ENCODE results near the gene BTBD9.

The BTBD9 gene

DNA sequence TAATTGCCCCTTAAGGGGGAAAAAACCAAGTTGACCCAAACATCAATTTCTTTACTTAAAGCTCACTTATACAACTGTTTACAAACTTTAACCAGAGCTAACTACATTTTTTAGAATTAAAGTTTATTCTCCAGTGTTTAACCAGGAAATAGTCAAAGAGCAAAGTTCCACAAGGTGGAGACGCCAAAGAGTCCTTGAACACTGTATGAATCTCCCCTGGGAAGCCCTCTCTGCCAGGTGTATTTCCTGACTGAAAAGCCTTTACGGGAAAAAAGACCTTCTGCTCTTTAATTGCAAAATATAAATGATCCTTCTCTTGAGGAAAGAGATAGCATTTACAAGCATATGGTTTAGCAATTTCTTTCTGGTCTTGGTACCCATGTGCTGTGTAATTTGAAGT is 36.2 kb downstream of the BTBD9 start:
- Histone ChIP-seq H3K4me3 (ENCODE audit: low read depth, low read length) (no peak overlapping the region), H3K27ac (no peak overlapping the region), H3K36me3 (no peaks in the 10 kb centered on the region), H3K27me3 (ENCODE audit: insufficient read depth, low read depth, severe bottlenecking) (no peaks in the 10 kb centered on the region), H3K9me3 (ENCODE audit: severe bottlenecking) (no peaks in the 10 kb centered on the region)
- DNase-seq, result no peak
- TF ChIP-seq, protein P1, sequence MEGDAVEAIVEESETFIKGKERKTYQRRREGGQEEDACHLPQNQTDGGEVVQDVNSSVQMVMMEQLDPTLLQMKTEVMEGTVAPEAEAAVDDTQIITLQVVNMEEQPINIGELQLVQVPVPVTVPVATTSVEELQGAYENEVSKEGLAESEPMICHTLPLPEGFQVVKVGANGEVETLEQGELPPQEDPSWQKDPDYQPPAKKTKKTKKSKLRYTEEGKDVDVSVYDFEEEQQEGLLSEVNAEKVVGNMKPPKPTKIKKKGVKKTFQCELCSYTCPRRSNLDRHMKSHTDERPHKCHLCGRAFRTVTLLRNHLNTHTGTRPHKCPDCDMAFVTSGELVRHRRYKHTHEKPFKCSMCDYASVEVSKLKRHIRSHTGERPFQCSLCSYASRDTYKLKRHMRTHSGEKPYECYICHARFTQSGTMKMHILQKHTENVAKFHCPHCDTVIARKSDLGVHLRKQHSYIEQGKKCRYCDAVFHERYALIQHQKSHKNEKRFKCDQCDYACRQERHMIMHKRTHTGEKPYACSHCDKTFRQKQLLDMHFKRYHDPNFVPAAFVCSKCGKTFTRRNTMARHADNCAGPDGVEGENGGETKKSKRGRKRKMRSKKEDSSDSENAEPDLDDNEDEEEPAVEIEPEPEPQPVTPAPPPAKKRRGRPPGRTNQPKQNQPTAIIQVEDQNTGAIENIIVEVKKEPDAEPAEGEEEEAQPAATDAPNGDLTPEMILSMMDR (IDR thresholded peaks at IDR 0.05; ENCODE audit: low read depth, low read length), result no peak

DNA sequence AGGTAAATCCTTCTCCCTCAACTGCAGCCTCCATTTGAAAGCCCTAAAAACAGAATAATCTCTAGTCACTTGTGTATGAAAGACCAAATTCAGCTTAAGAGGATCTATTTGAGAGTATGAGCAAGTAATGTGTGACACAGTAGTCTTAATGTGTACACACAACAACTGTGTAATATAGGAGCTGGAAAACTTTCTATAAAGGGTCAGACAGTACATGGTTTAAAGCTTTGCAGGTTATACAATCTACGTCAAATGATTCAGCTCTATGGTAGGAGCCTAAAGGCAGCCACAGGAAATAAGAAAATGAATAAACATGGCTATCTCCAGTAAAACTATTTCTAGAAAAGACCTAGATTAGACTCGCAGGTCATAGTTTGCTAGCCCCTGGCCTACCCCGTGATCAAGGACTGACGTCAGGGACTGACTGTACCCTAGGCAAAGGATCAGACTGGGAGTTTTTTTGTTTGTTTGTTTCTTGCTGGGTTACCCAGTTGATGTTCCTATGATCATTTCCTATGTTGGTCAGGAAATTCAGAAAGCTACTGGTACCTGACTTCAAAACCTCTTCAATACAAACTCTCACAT is 39.7 kb downstream of the BTBD9 start:
- no peaks in the 10 kb centered on the region for H3K9me3 ChIP-seq (ENCODE audit: severe bottlenecking)
- H3K4me3 ChIP-seq (ENCODE audit: low read depth, low read length), result no peak overlapping the region
- no peak overlapping the region for H3K27ac ChIP-seq
- TF ChIP-seq, protein P1 (IDR thresholded peaks at IDR 0.05; ENCODE audit: low read depth, low read length), result no peak
- DNase-seq, result no peak
- H3K36me3 ChIP-seq, result no peaks in the 10 kb centered on the region
- H3K27me3 ChIP-seq (ENCODE audit: insufficient read depth, low read depth, severe bottlenecking), result no peaks in the 10 kb centered on the region

DNA sequence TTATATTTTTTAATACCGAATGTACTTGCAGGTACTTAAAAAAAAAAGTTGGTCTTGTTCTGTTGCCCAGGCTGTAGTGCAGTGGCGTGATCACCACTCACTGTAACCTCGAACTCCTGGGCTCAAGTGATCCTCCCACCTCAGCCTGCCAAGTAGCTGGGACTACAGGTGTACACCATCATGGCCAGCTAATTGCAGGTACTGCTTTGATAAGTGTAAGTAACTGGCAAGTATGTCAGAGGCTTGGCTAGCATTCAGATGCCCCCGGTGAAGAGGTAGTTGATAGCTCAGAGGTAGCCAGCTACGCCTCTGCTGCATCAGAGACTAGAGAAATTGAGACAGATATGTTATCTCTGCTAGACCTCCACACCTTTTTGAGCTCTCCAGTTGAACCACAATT is 40.5 kb downstream of the BTBD9 start:
- no peak for DNase-seq
- no peaks in the 10 kb centered on the region for H3K36me3 ChIP-seq
- TF ChIP-seq, protein P1 (IDR thresholded peaks at IDR 0.05; ENCODE audit: low read depth, low read length), result no peak

DNA sequence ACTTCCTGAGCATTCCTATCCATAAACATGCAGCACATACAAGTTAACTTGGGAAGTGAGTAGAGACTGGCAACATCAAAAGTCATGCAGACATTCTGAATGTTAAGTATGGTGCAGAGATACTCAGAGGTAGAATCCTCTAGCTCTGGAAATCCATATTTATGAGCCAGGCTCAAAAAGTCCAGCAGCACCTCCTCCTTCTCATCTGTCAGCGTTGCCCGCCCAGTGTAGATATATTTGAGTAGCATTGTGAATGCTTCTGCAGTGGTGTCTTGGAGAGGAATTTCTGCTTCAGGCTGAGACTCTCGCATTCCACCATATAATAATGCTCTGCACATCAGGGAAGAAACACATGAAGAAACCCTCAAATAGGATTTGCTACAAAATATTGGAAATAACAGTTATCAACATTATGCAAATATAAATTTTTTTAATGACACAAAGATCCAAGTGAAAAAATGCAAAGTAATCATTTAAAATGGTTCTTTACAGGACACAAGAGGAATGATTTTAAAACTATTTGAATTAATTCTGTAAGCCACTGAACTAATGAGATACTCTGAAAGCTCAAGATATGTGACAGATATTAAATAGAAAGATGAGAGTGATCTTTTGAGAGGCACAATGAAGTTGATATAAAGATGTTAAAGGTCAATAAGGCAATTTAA is 45.6 kb downstream of the BTBD9 start:
- Histone ChIP-seq H3K9me3 (ENCODE audit: severe bottlenecking) (no peaks in the 10 kb centered on the region), H3K27ac (no peak overlapping the region), H3K36me3 (peaks cover 6% of the 10 kb centered on the region), H3K4me3 (ENCODE audit: low read depth, low read length) (no peak overlapping the region), H3K27me3 (ENCODE audit: insufficient read depth, low read depth, severe bottlenecking) (no peaks in the 10 kb centered on the region)
- TF ChIP-seq, protein P1 (IDR thresholded peaks at IDR 0.05; ENCODE audit: low read depth, low read length), result no peak
- DNase-seq, result no peak

More for the DNA sequence above, 40.5 kb downstream of the BTBD9 start:
- Histone ChIP-seq H3K9me3 (ENCODE audit: severe bottlenecking) (no peaks in the 10 kb centered on the region), H3K27ac (no peak overlapping the region), H3K4me3 (ENCODE audit: low read depth, low read length) (no peak overlapping the region), H3K27me3 (ENCODE audit: insufficient read depth, low read depth, severe bottlenecking) (no peaks in the 10 kb centered on the region)

DNA sequence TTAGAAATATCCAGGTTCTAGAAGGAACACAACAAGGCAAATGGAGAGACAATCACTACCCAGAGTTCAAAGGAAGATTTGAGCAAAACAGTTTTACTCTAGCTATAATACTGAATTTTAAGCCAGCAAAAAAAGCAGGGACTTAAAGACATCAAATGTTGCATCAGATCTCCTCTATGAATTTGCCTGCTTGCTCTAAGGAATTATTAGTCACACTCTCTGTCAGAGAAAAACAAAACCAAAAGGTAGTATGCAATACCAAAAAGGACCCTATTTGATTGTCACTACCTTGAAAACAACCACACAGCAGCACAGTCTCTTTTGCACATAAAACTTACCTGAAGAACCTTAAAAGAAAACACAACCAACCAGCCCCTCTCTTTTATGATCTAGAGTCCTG is 46.3 kb downstream of the BTBD9 start:
- TF ChIP-seq, protein P1 (IDR thresholded peaks at IDR 0.05; ENCODE audit: low read depth, low read length), result no peak
- H3K27me3 ChIP-seq (ENCODE audit: insufficient read depth, low read depth, severe bottlenecking), result no peaks in the 10 kb centered on the region
- H3K36me3 ChIP-seq, result peaks cover 6% of the 10 kb centered on the region
- no peak overlapping the region for H3K27ac ChIP-seq
- H3K9me3 ChIP-seq (ENCODE audit: severe bottlenecking), result no peaks in the 10 kb centered on the region
- no peak overlapping the region for H3K4me3 ChIP-seq (ENCODE audit: low read depth, low read length)
- DNase-seq, result no peak

DNA sequence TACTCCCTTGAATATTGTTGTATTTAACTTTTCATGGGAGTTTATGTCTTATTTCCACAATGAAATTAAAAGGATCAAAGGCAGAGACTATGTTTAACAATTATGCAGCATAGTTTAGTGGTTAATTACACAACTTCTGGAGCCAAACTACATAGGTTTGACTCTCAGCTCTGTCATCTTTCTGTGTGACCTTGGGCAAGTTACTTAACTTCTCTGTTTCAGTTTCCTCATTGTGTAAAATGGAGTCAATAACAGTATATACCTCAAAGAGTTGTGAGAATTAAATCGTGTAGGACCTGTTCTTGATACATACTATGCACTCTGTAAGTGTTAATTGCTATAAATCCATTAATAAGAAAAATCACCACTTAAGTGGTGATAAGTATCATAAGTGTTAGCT is 48.3 kb downstream of the BTBD9 start:
- TF ChIP-seq, protein P1 (IDR thresholded peaks at IDR 0.05; ENCODE audit: low read depth, low read length), result no peak
- Histone ChIP-seq H3K4me3 (ENCODE audit: low read depth, low read length) (no peak overlapping the region), H3K9me3 (ENCODE audit: severe bottlenecking) (no peaks in the 10 kb centered on the region), H3K27ac (no peak overlapping the region), H3K27me3 (ENCODE audit: insufficient read depth, low read depth, severe bottlenecking) (no peaks in the 10 kb centered on the region), H3K36me3 (peaks cover 6% of the 10 kb centered on the region)
- DNase-seq, result no peak

Data from WERI-Rb-1 (cell line).